NT2/D1 (cell line): ENCODE data around the gene SCAMP3.

Experiments
- DNase-seq: peaks from one replicate; pipeline ENCODE4 v3.0.0-alpha.2; 2011; ENCODE audit warnings: low read depth, low spot score
- H3K27me3 ChIP-seq: 2 replicates; pipeline ENCODE4 v1.6.0; 2011; ENCODE audit warnings: mild to moderate bottlenecking; ENCODE audit not compliant: insufficient read length, insufficient read depth
- H3K36me3 ChIP-seq: 2 replicates; pipeline ENCODE4 v1.6.1; 2011; ENCODE audit warnings: mild to moderate bottlenecking, low read length, mixed read lengths; ENCODE audit not compliant: insufficient read depth, insufficient read length
- H3K4me1 ChIP-seq: 2 replicates; pipeline ENCODE4 v1.5.1; 2011; ENCODE audit not compliant: insufficient read depth, insufficient read length
- H3K4me3 ChIP-seq: 2 replicates; pipeline ENCODE4 v1.5.1; 2011; ENCODE audit warnings: low read depth; ENCODE audit not compliant: insufficient read length
- H3K9ac ChIP-seq: 2 replicates; pipeline ENCODE4 v1.6.0; 2011; ENCODE audit warnings: low read depth; ENCODE audit not compliant: insufficient read length
- H3K9me3 ChIP-seq: 2 replicates; pipeline ENCODE4 v1.5.1; 2011; ENCODE audit warnings: mild to moderate bottlenecking, low read length; ENCODE audit not compliant: insufficient read depth
- SUZ12 ChIP-seq: IDR thresholded peaks from 2 replicates; pipeline ENCODE4 v1.6.1; 2011; ENCODE audit not compliant: insufficient read length, insufficient read depth; ENCODE audit errors: extremely low read depth
- YY1 ChIP-seq: IDR thresholded peaks from 2 replicates; pipeline ENCODE4 v1.6.1; 2011; ENCODE audit not compliant: insufficient read length, insufficient read depth
- ZNF274 ChIP-seq: IDR thresholded peaks from 2 replicates; pipeline ENCODE4 v1.6.1; 2011; ENCODE audit warnings: mild to moderate bottlenecking, low read depth, low read length

Gene SCAMP3

DNA sequence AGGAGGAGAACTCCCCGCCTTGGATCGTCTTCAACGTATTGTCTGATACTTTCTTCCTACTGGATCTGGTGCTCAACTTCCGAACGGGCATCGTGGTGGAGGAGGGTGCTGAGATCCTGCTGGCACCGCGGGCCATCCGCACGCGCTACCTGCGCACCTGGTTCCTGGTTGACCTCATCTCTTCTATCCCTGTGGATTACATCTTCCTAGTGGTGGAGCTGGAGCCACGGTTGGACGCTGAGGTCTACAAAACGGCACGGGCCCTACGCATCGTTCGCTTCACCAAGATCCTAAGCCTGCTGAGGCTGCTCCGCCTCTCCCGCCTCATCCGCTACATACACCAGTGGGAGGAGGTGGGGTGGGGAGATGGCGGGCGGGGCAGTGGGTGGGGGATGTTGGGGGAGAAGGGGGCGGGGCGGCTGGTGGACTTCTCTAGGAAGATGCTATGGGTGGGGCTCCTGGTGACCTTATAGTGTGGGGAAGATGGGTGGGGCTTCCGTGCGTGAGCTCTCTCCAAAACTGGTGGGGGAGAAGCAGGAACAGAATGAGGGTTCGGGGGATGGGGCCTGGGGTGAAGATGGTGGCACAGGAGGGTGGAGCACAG, 20.4 kb upstream of the SCAMP3 start:
- TF ChIP-seq ZNF274 (no peak), SUZ12 (no peak), YY1 (no peak)
- H3K27me3 ChIP-seq, result no peaks in the 10 kb centered on the region
- H3K4me1 ChIP-seq, result peaks cover 22% of the 10 kb centered on the region
- H3K36me3 ChIP-seq, result peaks cover 13% of the 10 kb centered on the region
- no peaks in the 10 kb centered on the region for H3K9me3 ChIP-seq
- DNase-seq, result no peak
- H3K9ac ChIP-seq, result no peak overlapping the region
- no peak overlapping the region for H3K4me3 ChIP-seq

DNA sequence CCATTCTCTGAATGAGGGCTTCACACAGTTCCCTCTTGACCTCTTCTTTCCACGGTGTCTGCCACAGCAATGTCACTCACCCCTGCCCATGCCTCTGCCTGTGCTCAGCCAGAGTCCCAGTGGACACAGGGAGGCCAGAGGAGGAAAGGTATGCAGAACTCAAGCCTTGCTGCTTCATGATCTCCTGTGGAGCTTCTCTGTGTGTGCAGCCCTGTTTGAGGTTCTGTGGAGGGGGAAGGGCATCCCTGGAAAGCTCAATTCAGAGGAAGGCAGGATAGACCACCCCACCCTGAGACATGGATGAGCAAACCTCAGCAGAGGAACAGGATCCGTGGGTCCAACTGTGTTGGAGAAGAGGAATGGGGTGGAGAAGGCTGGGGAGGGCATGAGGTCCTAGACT, 17.1 kb upstream of the SCAMP3 start:
- Histone ChIP-seq H3K4me1 (peaks cover 18% of the 10 kb centered on the region), H3K4me3 (no peak overlapping the region), H3K9ac (peak overlapping the region; percentile 52), H3K27me3 (peaks cover 7% of the 10 kb centered on the region), H3K36me3 (peaks cover 4% of the 10 kb centered on the region), H3K9me3 (peaks cover 11% of the 10 kb centered on the region)
- no peak for DNase-seq
- TF ChIP-seq SUZ12 (no peak), YY1 (no peak), ZNF274 (no peak)

DNA sequence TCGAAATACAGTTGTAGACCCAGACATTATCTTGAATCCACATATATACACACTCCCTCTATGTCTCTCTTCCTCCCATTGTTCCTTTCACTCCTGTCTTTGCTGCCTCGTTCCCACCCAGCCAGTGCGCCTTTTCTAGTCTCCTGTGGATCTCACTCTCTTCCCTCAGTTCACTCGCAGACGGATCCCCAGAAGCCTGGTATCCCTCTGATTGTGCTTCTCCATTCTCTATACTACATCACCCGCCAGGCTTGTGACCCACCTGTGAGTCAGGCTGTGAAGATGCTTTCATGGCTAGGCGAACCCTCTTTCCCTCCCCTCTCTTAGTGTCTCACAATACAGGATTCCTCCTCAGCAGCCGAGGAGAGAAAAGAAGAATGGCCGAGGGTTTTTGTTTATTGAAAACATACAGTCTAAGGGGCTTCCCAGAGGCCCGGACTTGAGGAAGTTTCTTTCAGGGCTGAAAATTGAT, 16.6 kb upstream of the SCAMP3 start:
- TF ChIP-seq YY1 (no peak), ZNF274 (no peak), SUZ12 (no peak)
- Histone ChIP-seq H3K9ac (peak overlapping the region; percentile 52), H3K4me3 (no peak overlapping the region)

DNA sequence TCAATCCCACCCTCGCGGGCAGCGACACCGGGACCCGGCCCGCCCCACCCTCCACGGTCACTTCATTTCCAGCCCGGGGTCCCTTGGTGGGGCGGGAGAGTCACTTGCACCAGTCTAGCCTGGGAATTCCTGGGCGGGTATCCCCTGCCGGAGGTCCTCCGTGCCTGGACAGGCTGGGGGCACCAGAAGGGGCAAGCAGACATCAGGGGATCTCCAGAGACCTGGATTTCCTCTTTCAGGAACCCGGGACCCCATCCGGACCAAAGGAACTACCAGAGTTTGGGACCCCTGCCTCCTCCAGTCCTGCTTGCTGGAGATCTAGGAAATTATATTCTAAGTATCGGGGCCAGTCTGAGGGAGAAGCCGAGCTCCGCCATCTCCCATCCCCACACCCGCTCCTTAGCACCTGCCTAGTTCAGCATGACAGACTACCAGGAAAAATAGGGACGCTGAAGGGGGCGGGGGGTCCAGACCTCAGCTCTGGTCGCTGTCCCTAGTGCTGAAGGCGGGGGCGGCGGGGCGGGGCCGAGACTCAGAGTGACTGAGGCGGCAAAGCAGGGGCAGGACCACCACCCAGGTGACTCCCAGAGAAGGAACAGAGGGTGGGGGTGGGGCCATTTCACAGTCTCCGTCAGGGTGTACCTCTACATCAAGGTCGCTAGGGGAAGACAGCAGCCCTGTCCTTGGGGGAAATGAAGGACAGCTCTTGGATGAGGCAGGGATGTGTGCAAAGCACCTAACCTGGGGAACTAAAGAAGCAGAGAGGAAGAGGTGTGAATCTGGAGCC, 15.9 kb upstream of the SCAMP3 start:
- Histone ChIP-seq H3K36me3 (peaks cover 4% of the 10 kb centered on the region), H3K9ac (peak overlapping the region; percentile 86), H3K4me1 (peaks cover 18% of the 10 kb centered on the region), H3K4me3 (peak overlapping the region; percentile 78), H3K9me3 (peaks cover 11% of the 10 kb centered on the region), H3K27me3 (peaks cover 7% of the 10 kb centered on the region)
- no peak for TF ChIP-seq ZNF274
- no peak for TF ChIP-seq YY1
- no peak for TF ChIP-seq SUZ12
- DNase-seq, result peak; percentile 93

More for the DNA sequence above, 16.6 kb upstream of the SCAMP3 start:
- peaks cover 18% of the 10 kb centered on the region for H3K4me1 ChIP-seq
- no peak for DNase-seq
- H3K36me3 ChIP-seq, result peaks cover 4% of the 10 kb centered on the region
- peaks cover 7% of the 10 kb centered on the region for H3K27me3 ChIP-seq
- H3K9me3 ChIP-seq, result peaks cover 11% of the 10 kb centered on the region

DNA sequence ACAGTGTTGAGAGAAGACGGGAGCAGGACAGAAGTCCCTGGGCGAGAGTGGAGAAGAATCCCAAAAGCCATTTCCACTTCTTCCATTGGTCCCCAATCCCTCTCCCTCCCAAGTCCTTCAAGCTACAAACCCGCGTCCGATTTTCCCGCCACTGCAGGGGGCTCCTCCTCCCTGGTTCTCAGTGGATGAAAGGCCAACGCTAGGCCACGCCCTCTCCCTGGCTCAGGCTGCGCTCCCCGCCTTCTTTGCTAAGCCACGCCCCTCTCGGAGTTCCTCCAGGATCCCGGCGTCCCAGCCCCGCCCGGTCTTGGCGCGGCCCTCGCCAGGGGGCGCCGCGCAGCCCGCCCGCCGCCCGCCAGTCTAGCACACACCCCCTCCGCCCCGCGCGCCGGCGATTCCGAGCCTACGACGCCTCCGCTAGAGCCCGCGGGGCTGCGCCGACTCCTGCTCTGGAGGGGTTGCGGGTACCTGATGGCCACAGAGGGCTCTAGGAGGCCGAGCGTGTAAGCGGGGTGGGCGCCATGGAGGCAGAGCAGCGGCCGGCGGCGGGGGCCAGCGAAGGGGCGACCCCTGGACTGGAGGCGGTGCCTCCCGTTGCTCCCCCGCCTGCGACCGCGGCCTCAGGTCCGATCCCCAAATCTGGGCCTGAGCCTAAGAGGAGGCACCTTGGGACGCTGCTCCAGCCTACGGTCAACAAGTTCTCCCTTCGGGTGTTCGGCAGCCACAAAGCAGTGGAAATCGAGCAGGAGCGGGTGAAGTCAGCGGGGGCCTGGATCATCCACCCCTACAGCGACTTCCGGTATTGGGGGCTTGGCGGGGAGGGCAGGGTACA, 15.1 kb upstream of the SCAMP3 start, which contains the start of gene HCN3:
Gene HCN3, plus strand, starts transcription at position 394 of the 832 bp plus-strand sequence. Its CDS starts 128 bp downstream, at position 522.
- H3K4me3 ChIP-seq, result peak within 1 kb of the TSS; percentile 78
- H3K4me1 ChIP-seq, result peaks cover 14% of the 10 kb centered on the region
- H3K9ac ChIP-seq, result peak within 1 kb of the TSS; percentile 86
- H3K27me3 ChIP-seq, result peaks cover 7% of the 10 kb centered on the region
- DNase-seq, result peak; percentile 100
- H3K36me3 ChIP-seq, result peaks cover 3% of the 10 kb centered on the region
- H3K9me3 ChIP-seq, result peaks cover 11% of the 10 kb centered on the region
- TF ChIP-seq SUZ12, result no peak
- no peak for TF ChIP-seq YY1
- no peak for TF ChIP-seq ZNF274

DNA sequence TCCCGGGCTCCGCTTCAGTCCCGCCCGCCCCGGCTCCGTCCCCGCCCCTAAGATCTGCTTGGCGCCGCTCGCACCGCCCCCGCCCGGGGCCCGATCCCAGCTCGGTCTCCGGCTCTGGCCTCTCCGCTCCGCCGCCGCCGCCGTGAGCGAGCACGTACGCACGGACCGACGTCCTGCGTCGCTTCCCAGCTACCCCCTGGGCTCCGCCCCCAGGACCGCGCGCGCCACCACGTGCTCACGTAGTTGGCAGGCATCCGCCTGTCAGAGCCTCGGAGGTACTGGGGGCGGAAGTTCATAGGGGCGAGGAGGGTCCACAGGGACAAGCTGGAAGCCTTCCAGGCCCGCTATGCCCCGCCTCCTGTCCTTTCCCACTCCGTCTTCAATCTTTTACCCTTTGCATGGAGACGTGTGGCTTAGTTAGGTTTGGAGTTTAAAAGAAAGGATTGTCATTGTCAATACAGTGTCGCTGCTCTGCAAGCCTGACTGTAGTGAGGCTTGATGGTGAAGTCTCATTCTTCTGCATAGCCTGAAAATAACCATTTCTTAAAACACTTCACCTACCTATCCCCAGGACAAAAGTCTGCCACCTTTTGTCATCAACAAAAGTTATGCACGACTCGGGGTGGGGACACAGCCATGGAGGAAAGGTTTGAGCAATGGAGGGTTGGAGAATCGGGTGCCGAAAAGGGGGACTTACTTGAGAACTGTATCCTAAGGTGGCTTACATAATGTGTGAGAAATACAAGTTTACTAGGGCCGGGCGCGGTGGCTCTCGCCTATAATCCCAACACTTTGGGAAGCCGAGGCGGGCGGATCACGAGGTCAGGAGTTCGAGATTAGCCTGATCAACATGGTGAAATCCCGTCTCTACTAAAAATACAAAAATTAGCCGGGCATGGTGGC, 11.4 kb upstream of the SCAMP3 start, which contains the start of gene CLK2:
Gene CLK2, minus strand, starts transcription at position 162 of the 903 bp plus-strand sequence. CDS start 2,527 bp downstream, outside the sequence.
- DNase-seq, result peak; percentile 99
- Histone ChIP-seq H3K4me1 (peaks cover 10% of the 10 kb centered on the region), H3K27me3 (peaks cover 7% of the 10 kb centered on the region), H3K9ac (peak within 1 kb of the TSS; percentile 87), H3K9me3 (peaks cover 11% of the 10 kb centered on the region), H3K36me3 (peaks cover 37% of the 10 kb centered on the region), H3K4me3 (peak within 1 kb of the TSS; percentile 63)
- TF ChIP-seq ZNF274 (no peak), YY1 (no peak), SUZ12 (no peak)
